Tibial nerve (tissue), 4 donors: Measurements from ENCODE around the gene MYO7A. TPM values are rescaled to one million over a fixed set of nuclear protein-coding genes. Genes with fewer than 3 reads are reported as not detected.

Source experiments
- total RNA-seq, 4 donors: library from RNA; depleted of rRNA; stranded (reverse); fragments of >200 nt; gene quantifications; one replicate each; pipeline ENCODE4 v1.1.0, GENCODE V29; 2016

MYO7A gene
- total RNA-seq, 4 donors from 2014 or later: 12.6 to 45.0 (median 24.4) TPM

Other genes with a start within 250 kb of the MYO7A start
- gene B3GNT6, start 93.8 kb upstream of the MYO7A start, total RNA-seq: not detected
- gene CAPN5, start 61.3 kb upstream of the MYO7A start, total RNA-seq: 10 to 100 TPM; 15.9 to 24.5 (median 19.8) TPM
- gene OMP, start 25.4 kb upstream of the MYO7A start, total RNA-seq: 1 to 10 TPM in 1 of 4 donors, not detected in 3; 9.9 TPM
- gene GDPD4, start 173.4 kb downstream of the MYO7A start, total RNA-seq: not detected